UCSD-AML1 (cell line): ENCODE data around the gene CAMK2B.

ENCODE experiments used
- DNase-seq: peaks from one replicate; lab custom pipeline; 2025; ENCODE audit not compliant: unreplicated experiment; lab: John Stamatoyannopoulos, UW

The CAMK2B gene

GRCh38 chr7:44196450-44196872, 128.9 kb downstream of the CAMK2B start:
- DNase-seq = peak; percentile 14

- DNase-seq = no peak
Measured at GRCh38 chr7:44195889-44196288, 129.5 kb downstream of the CAMK2B start.

- no peak for DNase-seq
Measured at GRCh38 chr7:44194562-44195145, 130.7 kb downstream of the CAMK2B start.

GRCh38 chr7:44194069-44194468, 131.3 kb downstream of the CAMK2B start:
- DNase-seq = no peak

GRCh38 chr7:44193011-44193802, 132.2 kb downstream of the CAMK2B start:
- no peak for DNase-seq

GRCh38 chr7:44191171-44191570, 134.2 kb downstream of the CAMK2B start:
- DNase-seq = no peak

- DNase-seq = no peak
Measured at GRCh38 chr7:44189993-44190872, 135.2 kb downstream of the CAMK2B start.

DNA sequence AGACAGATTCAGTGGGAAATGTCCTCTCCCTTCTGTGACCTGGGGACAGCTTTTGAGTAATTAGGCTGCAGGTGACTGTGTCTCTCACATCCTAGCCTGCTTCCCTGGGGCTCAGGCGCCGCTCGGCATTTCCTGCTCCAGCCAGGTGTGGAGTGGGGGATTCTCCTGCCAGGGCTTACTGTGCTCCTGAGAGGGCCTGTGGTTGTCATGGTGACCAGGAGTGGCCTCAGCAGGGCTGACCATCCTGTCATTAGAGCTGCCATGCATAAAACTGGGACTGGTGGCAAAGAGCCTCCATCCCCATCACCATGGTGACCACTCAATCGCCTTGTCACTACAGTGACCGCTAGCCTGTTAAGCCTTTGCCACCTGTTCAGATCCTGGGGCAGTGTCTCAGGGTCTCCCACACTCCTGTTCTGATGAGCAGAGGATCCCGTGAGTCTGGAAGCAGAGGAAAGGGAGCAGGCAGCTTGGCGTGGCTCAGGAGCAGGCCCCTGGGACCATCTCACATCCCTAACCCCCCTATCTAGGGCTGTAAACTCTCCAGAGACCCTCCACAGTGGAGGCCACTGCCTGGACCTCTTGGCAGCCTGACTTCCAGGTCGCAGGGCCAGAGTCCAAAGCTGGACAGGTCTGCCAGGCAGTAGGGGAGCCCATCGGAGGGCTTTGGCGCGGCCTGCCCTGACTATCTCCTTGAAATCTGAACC, 136.0 kb downstream of the CAMK2B start, which contains the start of gene GCK:
Gene GCK (minus strand): TSS at position 154 of the 707 bp plus-strand sequence. CDS start 486 bp downstream, outside the sequence.
- DNase-seq = no peak

DNA sequence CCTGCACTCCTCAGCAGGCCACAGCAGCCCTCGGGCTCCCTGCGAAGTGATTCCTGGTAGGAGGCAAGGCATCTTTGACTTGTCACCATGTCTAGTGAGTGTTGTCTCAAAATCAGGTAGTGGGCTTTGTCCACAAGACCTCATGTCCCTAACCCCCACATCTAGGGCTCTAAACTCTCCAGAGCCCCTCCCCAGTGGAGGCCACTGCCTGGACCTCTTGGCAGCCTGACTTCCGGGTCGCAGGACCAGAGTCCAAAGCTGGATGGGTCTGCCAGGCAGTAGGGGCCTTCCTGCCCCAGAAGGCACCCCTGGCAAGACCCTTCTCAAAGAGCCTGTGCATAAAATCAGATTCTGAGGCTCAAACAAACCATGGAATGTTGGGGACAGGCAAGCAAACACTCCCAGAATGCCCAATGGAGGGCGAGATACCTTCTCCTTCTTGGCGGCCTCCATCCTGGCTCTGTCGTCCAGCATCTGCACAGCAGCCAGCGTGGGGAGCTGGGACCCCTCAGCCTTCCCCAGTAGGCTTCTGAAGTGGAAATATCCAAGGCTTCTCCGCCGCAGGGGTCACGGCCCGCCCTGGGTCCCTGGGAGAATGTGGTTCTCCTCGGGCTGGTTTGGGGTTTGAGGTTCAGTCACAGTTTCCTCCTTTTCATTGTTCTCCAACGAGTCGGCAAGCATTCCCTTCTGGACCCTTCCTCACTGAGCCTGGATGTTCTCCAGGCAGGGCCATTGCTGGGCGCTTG, 136.7 kb downstream of the CAMK2B start:
- DNase-seq = no peak

GRCh38 chr7:44187636-44188416, 137.6 kb downstream of the CAMK2B start:
- DNase-seq = no peak

GRCh38 chr7:44186736-44187135, 138.7 kb downstream of the CAMK2B start:
- DNase-seq = no peak

DNA sequence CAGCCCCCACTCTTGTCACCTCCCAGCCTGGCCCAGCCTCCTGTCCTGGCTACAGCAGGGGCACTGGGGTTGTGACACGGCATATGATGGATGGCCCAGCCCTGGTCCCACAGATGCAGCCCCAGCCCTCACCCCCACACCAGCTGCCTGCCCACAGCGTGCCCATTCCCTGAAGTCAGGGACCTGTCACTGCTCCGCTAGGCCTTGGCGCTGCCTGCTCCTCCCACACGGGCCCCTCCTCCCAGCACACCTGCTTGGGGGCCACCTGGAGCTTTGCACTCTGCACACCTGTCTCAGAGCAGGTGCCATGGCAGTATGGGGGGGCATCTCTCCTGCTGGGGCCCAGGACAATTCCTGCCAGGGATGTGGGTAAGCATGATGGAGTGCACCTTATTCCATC, 139.7 kb downstream of the CAMK2B start:
- no peak for DNase-seq

DNA sequence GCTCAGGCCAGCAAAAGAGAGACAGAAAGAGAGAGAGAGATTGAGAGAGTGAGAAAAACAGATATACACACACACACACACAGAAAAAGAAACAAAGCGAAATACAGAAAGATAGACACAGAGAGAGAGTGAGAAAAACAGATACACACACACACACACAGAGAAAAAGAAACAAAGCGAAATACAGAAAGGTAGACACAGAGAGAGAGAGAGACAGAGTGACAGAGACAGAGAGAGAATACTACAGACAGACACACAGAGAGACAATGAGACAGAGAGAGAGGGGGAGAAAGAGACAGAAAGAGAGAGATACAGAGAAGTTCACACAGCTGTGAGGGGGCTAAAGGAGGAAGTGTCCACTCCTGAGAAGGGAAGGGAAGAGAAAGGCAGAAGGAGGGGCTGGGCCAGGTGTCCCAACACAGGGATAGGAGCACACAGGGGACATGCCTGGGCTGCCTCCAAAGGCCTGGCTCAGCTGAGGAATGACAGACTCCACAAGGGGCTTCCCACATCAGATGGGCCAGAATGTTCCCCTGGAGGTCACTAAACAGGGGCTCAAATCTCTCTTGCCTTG, 140.4 kb downstream of the CAMK2B start:
- DNase-seq = no peak

DNA sequence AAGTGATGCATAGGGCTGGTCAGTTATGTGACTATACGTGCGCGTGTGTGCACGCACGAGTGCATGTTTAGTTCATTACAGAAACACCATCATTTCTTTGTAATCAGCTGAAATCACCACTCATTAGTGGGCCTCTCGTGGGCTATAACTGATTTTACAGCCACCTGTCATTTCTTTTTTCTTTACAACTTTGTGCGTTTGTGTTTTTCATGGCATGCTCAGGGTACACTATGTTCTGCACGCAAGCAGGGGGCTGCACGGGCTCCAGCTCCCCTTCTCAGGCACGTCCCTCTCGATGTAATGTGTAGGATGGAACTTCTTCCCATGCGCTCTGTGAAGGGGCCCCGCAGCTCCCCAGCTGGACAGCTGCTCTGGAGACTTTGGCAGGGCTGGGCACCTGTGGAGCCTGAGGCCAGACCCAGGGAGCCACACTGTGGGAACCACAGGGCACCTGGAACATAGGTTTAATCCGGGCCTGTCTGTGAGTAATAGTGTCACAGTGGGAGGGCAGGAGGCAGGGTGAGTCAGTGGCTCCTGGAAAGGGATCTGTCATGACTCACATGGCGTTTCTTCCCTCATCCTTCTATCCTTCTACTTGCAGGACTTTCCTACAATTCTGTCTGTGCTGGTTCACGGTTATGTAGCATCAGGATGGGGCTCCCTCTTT, 141.1 kb downstream of the CAMK2B start:
- no peak for DNase-seq

- no peak for DNase-seq
Measured at GRCh38 chr7:44183386-44183785, 142.0 kb downstream of the CAMK2B start.

DNA sequence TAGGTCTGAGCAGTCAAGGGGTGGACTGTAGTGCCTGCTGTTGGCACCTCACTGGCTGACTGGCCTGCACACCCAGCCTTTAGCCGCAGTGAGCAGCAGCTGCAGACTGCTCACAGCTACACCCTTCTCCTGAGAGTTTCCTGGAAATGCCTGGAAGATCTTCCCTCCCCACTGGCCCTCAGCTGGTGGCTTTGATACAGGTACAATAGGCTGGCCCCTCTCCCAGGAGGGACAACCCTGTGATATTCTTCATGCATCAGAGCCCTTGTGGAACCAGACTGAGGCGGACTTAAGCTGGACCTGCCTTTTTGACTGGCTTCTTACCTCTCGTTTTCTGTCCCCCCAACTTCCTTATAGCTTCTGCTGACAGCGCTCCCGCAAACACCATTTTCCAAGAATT, 142.6 kb downstream of the CAMK2B start:
- DNase-seq = no peak

- DNase-seq = no peak
Measured at GRCh38 chr7:44180631-44181030, 144.8 kb downstream of the CAMK2B start.

DNA sequence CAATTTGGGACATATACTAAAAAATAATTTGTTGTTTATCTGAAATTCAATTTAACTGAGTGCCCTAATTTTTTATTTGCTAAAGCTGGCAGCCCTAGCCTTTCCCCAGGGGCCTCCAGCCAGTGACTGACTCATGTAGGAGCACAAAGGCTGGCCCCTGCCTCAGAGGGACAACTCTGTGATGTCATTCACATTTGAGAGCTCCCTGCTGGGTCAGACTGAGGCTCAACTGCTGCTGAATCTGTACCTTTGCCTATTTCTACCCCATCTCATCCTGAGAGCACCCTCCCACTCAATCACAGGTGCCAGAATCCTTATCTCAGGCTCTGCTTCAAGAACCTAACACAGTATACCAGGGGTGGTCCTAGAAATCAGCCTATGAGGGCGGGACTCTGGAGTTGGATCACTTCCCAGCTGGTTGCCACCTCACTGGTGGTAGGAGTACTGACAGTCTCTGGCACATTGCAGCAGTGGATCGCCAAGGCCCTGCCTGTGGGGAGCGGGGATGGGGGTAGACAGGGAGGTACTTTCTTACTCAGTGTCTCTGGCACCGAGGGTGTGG, 147.7 kb downstream of the CAMK2B start:
- DNase-seq = no peak
